Skeletal muscle cell (primary cell): ENCODE measurements around the gene PPP1R15B.

ENCODE experiments used
- DNase-seq: peaks from one replicate; pipeline ENCODE4 v3.0.0-alpha.2; 2010; ENCODE audit warnings: low read depth
- H3K4me3 ChIP-seq: 2 replicates; pipeline ENCODE4 v1.5.1; 2011; ENCODE audit warnings: low read depth, mild to moderate bottlenecking, control low read depth, low read length, moderate library complexity

PPP1R15B gene

DNA sequence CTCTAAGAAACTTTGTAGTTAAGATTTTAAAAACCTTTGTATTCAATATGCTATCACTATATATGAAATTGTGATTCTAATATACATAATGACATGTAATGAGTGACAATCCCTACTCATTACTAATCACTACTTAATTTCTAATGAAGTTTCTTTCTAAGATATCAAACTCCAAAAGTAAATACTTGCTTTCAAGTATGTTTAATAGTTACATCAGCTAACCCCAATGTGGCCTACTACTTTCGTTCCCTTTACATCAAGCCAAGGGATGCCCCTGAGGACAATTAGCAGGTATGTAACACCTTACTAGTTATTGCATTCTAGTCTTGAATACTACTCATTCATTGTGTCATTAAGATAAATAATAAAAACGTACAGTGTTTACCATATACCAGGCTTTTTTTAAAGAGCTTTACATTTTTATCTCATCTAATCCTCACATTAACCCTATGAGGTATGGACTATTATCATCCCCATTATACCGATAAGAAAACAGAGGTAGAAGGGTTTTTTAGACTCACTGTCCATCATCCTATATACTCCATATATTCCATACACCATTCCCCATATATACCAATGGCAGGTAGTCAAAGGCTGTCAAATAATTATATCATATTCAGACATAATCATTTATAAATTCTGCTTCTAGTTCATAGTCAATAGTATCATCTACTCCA lies 4.2 kb downstream of the PPP1R15B start:
- DNase-seq: no peak
- H3K4me3 ChIP-seq: peak overlapping the region; percentile 82

DNA sequence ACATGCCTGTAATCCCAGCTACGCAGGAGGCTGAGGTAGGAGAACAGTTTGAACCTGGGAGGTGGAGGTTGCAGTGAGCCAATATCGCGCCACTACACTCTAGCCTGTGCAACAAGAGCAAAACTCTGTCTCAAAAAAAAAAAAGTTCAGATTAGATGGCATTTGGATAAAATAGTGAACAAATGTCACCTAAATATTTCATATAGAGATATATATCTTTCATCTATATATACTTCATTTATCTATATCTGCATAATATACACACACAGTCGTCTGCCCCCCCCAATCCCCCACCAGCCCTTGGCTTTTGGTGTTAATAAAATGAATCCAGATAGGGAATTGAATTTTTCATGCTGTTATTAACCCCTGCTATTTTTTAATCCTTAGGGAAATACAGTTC lies 5.0 kb downstream of the PPP1R15B start:
- H3K4me3 ChIP-seq: peak overlapping the region; percentile 82
- no peak for DNase-seq

DNA sequence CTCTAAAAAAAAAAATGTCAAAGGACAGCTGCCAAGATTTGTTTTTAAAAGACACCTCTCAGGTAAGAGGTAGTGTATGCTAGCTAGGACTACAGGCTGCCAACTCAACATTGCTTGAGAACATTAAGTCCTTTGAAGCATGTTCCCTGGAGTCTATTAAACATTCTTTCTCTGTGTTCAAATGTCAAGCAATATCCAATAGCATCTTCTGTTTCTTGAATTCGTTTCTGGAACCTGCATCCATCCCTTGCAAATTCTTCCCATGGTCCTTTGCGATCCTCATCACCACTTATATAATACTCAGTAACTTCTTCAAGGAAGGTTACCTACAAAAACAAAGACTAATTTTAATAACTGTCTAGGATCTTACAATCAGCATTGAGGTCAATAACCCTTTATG lies 5.6 kb downstream of the PPP1R15B start:
- H3K4me3 ChIP-seq: peak overlapping the region; percentile 82
- no peak for DNase-seq

DNA sequence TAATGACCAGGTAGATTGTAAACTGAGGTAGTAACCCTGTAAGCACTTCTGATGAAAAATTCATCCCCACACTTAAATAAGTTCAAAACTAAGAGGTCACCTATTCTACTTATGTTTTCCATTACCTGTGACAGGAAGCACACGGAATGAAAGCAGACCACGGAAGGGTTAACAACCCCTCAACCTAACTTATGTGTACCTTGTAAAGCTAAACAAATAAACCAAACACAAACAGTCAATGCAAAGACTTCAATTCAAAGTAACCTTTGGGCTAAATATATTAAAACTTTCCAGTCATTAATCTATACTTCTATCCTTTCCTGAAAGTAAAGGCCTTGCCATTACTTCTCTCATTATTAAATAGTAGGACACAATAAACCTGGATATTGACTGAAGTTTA lies 7.0 kb downstream of the PPP1R15B start:
- no peak for DNase-seq
- H3K4me3 ChIP-seq: no peak overlapping the region

DNA sequence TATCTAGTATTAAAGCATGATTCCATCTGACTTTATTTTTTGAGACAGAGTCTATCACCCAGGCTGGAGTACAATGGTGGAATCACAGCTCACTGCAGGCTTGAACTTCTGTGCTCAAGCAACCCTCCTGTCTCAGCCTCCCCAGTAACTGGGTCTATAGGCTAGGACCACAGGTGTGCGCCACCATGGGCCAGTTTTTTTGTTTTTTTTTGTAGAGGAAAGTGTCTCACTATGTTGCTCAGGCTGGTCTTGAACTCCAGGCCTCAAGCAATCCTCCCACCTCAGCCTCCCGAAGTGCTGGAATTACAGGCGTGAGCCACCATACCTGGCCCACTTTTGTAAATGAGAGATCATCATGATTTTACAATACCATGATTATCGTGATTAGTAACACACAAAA lies 9.2 kb downstream of the PPP1R15B start:
- no peak overlapping the region for H3K4me3 ChIP-seq
- no peak for DNase-seq

DNA sequence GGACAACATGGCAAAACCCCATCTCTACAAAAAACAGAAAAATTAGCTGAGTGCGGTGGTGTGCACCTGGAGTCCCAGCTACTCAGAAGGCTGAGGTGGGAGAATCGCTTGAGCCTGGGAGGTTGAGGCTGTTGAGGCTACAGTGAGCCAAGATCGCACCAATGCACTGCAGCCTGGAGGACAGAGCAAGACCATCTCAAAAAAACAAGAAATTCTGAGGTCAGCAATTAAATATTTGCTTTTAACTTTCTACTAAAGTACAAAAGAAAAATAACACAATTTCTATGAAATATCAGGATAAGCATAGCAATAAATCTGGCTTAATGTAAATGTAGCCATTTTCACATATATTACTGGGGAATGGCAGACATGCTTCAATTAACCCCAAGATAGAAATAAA lies 9.9 kb downstream of the PPP1R15B start:
- H3K4me3 ChIP-seq: no peak overlapping the region
- no peak for DNase-seq

DNA sequence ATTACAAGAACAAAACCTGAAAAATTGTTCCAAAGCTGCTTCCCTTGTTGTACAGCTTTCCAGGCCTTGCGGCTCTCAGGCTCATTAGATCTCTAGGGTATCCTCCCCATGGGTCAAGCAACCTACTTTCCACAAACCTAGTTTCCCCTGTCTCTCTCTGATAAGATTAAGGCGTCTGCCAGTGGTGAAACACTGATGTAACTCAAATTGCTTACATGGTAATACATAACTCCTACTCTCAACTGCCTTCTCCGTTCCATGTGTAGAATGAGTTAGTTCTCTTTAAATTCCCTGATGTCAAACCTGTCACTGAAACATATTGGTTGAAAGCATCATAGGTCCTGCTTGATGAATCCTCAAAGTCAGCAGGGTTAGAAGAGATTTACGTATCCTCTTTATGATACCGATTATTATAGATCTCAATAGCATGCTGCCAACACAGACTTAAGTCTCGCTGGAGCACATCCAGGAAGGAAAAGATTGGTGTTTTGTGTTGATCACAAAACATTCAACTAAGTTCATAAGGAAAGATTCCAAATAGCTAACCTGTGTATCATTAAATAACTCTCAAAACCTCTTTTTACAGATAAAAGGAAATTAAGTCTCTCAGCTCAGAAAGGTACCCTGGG lies 10.6 kb downstream of the PPP1R15B start:
- H3K4me3 ChIP-seq: no peak overlapping the region
- DNase-seq: no peak

DNA sequence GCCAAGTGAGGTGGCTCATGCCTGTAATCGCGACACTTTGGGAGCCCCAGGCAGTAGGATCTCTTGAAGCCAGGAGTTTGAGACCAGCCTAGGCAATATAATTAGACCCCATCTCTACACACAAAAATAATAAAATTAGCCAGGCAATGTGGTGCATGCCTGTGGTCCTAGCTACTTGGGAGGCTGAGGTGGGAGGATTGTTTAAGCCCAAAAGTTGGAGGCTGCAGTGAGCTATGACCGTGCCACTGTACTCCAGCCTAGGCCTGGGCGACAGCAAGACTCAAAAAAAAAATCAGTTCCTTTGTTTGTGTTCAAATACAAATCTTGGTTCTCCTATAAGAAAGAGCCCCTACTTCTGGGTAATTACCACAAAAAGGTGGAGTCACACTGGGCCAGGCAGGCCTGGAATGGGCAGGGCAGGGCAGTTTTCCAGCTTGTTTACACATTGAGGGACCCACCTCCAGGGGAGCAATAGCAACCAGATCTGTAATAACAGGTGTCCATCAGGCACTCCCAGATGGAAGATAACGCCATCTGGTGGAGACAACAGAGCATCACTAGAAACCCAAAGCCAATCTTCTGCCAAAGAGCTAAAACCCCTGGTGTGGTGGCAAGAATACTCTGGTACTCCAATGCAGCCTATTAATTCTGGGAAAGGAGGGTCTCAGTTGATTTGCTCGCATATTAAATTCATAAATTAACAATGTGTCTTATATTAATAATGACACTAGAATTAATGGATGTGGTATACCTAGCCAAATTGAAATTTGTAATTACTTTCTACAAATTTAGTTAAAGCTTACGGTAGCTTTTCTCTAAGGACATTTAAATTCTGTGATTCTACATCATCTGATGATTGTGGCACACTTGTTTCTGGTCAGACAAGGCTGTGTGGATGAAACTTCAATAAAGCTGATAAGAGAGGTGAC lies 13.2 kb downstream of the PPP1R15B start:
- no peak overlapping the region for H3K4me3 ChIP-seq
- DNase-seq: no peak

DNA sequence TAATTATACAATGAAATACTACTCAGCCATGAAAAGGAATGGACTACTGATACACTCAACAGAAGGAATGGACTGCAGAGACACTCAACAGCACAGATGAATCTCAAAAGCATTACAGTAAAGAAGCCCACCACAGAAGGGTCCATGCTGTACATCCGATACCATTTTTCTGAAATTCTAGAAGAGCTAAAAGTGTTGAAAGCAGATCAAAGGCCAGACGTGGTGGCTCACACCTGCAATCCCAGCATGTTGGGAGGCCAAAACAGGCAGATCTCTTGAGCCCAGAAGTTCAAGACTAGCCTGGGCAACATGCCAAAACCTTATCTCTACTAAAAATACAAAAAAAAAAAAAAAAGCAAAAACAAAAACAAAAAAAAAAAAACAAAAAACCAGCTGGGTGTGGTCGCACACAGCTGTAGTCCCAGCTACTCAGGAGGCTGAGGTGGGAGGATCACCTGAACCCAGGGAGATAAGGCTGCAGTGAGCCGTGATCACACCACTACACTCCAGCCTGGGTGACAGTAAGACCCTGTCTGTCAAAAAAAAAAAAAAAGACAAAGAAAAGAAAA lies 15.5 kb downstream of the PPP1R15B start:
- no peak for DNase-seq
- H3K4me3 ChIP-seq: no peak overlapping the region

DNA sequence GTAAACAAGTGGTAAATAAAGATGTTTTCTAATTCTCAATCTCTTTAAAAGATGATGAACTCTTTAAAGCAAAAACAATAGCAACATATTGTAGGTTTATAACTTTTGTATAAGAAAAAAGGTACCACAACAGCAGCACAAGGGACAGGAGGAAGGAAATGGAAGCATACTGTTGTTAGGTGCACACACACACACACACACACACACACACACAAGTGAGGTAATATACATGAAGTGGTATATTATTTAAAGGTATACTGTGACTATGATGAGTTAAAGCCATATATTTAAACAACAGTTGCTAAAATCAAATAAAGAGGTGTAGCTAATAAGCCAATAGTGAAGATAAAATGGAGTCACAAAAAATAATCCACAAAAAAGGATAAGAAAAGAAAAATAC lies 20.0 kb downstream of the PPP1R15B start:
- no peak overlapping the region for H3K4me3 ChIP-seq
- DNase-seq: no peak

DNA sequence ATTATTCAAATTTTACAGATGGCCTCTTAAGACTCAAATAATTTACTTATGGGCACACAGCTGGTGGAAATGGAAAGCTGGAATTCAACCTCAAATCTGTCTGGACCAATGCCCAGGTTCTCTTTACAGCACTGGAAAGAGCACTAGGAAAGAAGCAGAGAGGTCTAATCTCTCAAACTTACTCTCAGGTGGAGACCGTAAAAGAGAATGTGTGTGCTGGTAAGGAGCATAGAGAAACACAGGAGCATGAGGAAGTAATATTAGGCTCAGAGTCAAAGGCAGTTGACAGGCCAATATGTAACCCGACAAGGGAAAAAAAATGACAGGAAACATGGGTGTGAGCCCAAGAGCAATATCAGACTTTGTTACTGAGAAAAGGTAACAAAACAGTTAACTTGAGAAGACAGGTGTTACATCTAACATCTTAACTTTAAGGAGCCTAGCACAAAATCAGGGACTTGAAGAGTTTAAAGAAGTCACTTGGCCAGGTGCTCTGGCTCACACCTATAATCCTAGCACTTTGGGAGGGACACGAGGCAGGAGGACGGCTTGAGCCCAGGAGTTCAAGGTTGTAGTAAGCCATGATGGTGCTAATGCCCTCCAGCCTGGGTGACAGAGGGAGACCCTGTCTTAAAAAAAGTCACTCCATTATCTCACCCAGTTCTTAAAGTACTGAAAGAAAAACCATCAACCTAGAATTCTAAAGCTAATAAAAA lies 20.7 kb downstream of the PPP1R15B start:
- no peak for DNase-seq
- no peak overlapping the region for H3K4me3 ChIP-seq

DNA sequence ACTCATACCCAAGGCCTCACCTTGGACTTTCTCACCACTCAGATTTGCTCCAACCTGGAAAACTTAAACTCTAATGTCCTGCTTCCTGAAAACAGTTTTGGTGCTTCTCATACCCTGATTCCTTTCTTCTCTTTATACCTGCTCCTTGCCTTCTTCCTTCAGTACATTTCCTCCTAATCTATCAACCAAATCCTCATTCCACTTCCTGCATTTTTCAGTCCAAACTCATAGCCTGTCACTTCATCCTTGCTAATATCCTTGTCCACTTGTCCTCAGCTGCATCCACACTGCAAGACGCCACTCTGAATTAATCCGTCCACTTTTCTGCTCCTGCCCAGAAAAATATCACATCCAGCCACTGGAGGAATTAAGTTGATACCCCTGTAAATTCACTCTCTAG lies 25.9 kb downstream of the PPP1R15B start:
- DNase-seq: no peak
- H3K4me3 ChIP-seq: no peak overlapping the region

DNA sequence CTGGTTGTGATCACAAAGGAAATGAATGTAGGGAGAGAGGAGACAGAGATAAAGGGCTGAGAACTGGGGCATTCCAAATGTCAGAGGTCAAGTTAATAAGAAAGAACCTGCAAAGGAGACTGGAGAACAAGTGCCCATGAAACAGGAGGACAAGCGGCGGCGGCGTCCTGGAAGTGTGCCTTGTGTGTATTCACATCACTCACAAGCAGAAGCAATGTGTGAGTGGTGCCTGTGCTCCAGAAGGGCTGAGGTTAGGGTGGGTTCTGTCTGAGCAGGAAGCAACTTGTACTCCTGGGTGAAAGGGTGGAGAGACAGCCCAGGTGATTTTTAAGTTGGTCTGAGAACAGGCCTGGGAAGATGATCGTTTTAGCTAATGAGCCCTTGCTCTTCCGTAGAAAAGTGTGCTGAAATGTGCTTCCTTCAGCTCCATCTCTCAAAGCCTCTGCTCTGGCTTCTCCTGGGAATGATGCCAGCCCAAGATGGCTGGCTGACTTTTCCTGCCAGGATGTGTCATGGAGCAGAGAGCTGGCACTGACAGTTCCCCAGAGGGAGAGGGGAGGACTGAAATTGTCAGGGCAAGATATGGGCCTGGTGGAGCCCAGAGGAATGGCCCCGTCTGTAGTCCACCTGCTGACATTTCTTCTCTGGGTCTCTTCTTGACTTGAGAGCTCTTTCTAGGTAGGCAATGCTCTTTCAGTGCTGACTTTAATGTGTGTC lies 26.8 kb downstream of the PPP1R15B start:
- DNase-seq: no peak
- H3K4me3 ChIP-seq: no peak overlapping the region

DNA sequence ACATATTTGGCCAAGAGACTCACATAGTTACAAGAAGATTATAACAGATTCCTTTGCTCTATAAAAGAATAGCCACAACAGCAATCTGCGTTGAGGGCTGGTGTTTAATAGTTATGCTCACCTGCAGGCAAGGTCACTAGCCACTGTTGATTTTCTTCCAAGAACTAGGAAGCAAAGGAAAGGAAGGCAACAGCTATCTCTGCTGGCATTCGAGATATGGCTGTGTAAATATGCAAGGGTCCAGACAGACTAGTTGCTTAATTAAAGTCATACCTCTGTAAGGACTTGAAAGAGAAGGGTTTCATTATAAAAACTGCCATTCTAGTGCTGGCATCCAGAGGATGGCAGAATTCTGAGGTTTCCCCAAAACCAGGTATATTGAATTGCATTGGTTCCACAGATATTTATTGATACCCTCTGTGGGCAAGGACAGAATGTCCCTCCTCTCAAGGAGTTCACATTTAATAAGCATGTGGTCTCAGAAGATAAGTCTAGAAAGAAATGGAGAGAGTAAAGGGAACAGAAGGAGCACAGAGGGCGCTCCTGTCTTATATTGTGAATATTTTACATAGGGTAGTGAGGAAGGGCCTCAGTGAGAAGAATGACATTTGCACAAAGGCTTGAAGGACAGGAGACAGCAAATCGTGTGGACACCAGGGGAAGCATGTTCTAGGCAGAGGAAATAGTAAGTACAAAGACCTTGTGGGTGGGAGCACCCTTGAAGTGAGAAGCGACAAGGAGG lies 28.3 kb downstream of the PPP1R15B start:
- DNase-seq: no peak

DNA sequence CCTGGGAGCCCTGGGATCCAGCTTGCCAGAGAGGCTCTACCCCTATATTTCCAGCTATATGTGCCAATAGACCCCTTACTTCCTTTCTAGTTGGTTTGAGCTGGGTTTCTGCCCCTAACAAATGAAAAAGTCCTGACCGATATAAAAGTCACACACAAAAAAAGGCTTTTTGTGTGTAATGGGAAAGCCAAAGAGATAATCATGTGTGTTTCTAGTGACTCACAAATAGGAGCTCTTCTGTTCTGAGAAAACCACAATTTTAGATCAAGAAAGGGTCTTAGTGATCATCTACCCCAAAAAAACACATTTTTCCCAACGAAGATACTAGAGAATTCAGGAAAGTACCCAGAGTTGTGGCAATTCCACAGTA lies 28.9 kb downstream of the PPP1R15B start:
- H3K4me3 ChIP-seq: no peak overlapping the region

More for the DNA sequence above, 28.3 kb downstream of the PPP1R15B start:
- no peak overlapping the region for H3K4me3 ChIP-seq

DNA sequence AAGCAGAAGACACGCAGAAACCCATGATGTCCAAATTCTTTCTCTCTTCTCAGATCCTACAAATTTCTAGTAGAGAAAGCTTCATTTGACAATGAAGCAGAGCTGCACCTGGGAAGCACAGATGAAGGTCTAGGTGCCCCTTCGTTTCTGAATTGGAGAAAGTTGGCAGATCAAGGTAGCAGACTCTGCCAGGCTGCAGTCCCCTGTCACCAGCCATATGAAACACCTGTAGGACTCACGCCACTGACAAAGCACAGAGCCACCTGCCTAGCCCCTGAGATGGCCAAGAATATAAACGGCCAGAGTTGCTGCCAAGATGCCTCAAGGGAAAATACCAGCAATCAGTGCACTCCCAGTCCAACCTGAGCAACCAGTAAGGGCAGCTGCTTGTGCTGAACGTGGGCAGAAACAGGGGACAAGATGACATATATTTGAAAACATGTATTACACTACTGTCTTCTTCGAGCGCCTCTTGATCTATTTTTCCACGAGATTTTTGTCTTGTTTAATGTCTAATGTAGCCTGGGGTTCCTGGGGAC lies 31.3 kb downstream of the PPP1R15B start:
- no peak for DNase-seq
- H3K4me3 ChIP-seq: no peak overlapping the region

More for the DNA sequence above, 28.9 kb downstream of the PPP1R15B start:
- DNase-seq: no peak

DNA sequence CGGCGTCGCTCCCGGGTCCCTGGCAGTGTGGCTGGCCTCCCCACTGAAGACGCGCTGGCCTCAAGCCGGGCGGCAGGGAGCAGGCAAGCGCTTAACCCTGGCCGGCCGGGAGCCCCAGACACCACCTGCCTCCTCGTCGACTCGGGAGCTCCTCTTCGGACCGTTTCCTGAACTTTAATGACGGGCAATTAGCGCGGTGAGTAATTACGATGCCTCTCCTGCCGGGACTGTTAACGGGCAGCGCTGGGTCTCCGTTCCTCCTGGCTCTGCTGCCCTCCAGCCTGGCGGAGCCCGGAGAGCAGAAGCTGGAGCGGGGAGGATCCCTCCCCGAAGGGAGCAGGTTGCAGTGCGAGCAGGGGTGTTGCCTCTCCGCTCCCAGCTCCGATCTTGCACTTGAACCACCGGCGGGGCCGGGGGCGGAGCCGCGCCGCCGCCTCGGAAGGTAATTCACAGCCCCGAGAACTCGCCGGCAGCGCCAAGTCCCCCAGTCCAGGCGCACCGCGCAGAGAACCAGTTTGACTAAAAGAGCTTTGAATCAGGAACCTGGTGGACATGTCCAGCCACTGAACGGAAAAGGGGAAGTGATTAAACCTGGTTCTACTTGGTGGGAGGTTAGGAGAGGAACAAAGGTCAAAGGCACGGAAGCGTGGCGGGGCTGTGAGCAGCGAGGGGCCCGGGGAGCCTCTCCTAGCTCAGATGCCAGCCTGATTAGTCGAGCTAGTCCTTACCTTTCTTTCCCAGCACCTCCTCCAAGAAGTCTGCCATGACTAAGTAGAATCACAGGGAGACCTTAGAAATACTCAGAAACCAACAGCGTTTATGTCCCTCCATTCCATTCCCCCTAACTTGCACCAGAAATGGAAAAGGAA lies 33.6 kb downstream of the PPP1R15B start:
- peak overlapping the region; percentile 41 for H3K4me3 ChIP-seq
- no peak for DNase-seq
